CD4-positive, alpha-beta T cell treated with Interleukin-6 for 4 hours (primary cell): ENCODE measurements around the gene TCF12.

Source experiments
- DNase-seq: peaks from one replicate; pipeline ENCODE4 v3.0.0-alpha.2; 2020; ENCODE audit warnings: mixed read lengths

TCF12 gene

DNA sequence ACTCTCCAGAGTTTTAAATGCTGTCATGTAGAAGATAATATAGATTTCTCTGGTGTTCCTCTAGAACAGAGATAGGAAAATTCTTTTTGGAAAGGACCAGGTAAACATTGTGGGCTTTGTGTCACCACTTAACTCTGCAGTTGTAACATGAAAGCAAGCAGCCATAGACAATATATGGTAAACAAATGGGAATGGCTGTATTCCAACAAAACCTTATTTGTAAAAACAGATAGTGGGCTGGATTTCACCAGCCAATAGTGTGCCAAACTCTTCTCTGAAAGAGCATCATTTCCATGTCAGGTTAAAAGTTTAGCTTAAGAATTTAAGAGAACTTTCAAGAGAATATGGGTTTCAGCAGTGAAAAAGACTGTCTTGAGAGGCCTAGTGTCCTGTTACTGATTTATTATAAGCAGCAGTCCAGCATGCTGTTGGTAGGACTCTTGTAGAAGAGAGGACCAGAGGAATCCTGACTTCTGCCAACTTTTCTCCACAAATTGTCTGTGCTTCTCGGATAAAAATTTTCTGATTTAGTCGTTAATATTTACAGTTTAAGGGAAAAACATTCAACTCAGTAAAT lies 107.7 kb downstream of the TCF12 start:
- no peak for DNase-seq

DNA sequence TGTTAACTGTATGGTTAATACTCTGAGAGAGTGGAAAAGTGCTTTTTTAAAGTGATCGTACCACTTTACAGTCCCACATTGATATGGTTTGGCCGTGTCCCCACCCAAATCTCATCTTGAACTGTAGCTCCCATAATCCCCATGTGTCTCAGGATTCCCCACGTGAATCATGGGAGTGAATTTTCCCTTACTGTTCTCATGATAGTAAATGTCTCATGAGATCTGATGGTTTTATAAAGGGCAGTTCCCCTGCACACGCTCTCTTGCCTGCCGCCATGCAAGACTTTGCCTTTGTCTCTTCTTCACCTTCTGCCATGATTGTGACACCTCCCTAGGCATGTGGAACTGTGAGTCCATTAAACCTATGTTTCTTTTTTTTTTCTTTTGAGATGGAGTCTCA lies 109.2 kb downstream of the TCF12 start:
- no peak for DNase-seq

DNA sequence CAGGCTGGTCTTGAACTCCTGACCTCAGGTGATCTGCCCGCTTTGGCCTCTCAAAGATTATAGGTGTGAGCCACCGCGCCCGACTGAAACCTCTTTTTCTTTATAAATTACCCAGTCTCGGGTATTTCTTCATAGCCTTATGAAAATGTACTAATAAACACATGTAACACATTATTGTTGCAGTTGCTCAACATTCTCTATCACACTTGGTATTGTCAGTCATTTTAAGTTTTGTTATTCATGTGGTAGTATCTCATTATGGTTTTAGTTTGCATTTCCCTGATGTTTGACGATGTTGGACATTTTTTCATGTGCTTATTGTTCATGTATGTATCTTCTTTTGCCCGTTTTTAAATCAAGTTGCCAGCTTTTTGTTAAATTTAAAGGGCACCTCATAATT lies 109.7 kb downstream of the TCF12 start:
- DNase-seq: no peak

DNA sequence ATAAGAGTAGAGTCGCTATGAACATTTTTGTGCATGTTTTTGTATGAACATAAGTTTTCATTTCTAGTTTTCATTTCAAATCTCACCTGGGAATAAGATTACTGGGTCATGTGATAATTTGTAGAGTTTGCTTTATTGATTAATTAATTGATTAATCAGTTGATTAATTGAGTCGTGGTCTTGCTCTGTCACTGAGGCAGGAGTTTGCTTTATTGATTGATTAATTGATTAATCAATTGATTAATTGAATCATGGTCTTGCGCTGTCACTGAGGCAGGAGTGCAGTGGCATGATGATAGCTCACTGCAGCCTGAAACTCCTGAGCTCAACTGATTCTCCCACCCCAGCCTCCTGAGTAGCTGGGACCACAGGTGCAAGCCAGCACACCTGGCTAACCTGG lies 111.6 kb downstream of the TCF12 start:
- no peak for DNase-seq

DNA sequence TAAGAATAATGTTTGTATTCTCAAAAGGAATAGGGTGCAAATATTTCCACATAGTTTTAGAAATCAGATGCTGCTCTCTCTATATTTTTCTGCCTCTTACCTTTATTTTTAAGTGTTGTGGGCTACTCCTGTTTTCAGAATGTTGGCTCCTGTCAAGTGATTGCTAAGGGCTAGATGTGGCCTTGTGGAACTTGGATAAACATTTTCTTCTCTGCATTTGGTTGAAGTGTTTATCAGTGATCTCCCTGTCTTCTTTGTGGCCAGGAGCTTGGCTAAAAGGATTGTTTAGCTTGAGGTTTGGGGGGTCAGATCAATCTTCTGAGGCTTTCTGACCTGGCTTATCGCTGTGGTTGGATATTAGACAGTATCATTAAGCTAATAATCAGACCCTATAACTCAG lies 112.6 kb downstream of the TCF12 start:
- no peak for DNase-seq

DNA sequence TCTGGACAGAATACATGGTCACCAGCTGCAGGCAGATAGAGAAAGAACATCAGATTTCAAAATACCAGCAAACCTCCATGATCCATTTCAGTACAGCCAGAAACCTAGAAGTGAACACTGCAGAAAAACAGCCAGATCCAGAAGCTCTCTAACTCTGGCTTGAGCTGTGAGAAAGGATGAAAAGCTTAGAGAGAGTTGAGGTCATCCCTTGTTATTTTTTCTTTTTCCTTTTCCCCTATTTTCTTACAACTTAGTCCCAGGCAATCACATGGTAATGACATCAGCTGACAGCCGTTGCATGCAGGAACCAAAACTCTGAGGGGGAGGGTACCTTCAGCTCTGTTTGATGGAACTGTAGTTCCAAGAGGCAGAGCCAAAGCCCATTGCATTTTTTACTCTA lies 113.2 kb downstream of the TCF12 start:
- DNase-seq: no peak

DNA sequence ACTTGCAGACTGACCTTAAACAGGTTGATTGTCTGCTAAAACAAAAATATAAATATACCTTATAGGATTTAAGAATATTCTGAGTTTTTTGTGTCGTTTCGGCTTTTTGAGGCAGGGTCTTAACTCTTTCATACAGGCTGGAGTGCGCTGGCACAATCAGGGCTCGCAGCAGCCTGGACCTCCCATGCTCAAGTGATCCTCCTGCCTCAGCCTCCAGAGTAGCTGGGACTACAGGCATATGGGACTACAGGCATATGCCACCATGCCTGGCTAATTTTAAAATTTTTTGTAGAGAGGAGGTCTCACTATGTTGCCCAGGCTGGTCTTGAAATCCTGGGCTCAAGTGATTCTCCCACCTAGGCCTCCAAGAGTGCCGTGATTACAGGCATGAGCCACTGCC lies 113.9 kb downstream of the TCF12 start:
- DNase-seq: no peak

DNA sequence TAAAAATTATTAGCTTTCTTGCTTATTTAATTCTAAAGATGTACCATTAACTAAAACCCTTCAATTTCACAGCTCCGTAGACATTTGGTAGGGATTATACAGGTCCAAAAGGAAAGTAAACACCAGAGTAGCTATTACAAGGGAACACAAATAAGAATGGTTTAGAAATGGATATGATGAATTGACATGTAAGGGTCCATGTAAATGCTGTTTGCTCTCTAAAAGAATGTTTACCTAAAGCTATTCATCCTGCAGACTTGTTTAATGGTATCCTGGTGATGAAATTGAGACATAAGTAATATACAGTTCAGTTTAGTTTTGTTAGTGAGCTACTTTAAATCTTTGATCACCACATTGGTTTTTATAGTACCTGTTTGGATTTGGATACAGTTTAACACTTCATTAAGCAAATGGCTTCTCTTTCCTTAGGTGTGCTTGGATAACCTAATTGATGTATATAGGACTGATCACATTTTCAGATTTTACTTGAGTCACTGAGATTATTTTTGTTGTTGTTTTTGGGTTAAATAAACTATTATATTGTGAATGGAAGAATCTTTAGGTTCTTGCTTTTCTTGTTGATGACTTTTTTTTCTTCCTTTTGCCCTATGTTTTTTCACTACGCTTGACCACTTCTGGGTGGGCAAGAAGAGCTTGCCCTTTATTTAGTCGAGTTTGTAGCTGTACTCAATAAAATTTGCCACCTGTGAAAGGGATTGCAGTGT lies 115.4 kb downstream of the TCF12 start:
- no peak for DNase-seq

DNA sequence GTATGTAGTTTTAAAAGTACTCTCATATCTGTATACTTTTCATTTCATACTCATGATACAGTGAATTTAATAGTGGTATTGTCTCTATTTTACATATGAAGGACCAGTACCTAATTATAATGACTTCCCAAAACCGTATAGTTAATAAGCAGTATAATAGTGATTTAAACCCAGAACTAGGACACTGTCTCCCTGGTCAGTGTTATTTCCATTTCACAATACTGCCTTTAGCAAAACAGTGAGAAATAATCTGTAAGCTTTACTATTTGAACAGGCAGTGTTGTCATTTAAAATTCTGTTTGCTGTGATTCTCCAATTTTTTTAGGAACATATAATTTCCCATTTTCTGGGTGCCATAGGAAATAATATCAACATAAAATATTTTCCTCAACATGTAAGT lies 116.2 kb downstream of the TCF12 start:
- DNase-seq: no peak

DNA sequence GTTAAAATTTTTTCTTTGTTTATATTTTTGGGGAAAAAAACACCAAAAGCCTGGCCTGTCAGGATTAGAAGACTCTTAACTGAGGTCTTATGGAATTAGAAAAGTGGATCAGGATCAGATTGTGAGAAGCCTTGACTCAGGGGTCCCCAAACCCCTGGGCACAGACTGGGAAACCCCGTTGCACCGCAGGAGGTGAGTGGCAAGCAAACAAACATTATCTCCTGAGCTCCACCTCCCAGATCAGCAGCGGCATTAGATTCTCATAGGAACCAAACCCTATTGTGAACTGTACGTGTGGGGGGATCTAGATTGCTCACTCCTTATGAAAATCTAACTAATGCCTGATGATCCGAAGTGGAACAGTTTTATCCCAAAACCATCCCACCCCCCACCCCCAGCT lies 117.2 kb downstream of the TCF12 start:
- DNase-seq: no peak

DNA sequence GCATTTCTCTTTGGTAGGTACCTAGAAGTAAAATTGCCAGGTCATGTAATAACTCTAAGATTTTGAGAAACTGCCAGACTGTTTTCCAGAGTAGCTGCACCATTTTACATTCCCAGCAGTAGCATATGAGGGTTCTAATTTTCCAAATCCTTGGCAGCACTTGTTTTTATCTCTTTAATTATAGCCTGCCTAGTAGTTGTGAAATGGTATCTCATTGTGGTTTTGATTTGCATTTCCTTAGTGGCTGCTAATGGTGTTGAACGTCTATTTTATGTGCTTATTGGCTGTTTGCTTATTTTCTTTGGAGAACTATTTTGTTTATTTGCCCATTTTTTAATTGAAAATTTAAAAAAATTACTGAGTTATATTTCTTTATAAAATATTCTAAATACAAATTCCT lies 117.9 kb downstream of the TCF12 start:
- no peak for DNase-seq

DNA sequence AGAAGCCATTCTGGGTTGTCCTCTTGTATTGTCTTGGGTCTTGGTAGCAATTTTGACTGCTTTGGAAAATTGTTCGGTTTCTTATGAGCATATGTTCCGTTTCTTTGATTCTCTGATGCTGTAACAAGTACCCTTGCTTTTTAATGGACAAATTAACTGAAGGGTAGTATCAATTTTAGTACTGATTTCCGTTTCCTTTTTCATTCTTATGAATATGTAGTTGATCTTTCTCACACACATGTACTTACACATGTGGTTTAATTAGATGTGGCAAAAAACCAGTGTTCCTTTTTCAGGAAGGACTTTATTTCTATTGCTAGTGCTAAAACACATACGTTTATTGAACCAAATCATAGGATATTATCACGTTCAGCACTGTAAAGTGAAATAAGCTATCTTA lies 119.1 kb downstream of the TCF12 start:
- no peak for DNase-seq

DNA sequence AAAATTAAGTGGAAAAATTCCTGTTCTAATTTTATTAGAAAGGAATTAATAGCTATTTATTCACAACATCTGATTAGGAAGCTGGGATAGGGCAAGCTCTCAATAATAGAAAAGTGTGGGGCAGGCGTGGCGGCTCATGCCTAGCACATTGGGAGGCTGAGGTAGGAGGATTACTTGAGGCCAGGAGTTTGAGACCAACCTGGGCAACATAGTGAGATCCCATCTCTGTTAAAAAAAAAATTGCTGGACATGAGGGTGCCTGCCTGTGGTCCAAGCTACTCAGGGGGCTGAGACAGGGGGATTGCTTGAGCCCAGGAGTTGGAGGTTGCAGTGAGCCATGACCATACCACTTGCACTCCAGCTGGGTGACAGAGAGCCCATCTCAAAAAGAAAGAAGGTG lies 119.6 kb downstream of the TCF12 start:
- no peak for DNase-seq

DNA sequence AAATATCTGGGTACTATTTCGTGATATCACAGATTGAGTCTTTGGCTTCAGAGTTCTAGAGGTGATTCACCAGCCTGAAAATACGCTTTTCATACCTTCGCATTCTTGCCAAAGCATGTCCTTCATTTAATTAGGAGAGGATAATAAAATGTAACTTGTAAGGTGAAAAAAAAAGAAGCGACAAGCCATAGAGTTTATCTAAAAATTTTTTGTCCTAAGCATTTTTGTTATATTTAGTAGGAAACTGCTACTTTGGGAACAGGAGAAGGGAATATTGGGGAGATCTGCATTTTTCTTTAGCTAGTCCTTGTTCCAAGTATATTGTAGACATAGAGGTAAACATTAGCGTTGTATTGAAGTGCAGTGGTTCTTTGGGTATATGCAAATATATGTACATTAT lies 120.1 kb downstream of the TCF12 start:
- no peak for DNase-seq

DNA sequence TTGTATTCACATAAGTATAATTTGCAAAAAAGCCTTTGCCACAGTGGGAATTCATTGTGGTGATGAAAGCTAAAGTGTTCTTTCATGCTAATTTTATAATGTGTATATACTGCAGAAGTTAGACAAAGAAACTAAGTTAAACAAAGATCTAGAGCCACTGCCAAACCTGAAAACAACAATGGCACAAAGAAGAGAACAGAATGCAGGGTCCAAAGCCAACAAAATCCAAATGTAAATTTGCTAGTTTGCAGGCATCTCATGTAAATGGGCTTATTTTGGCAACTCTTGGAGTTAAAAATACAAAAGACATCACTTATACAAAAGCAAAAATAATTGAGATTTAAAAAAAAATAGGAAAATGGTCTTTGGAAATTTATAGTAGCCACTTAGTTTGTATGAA lies 123.0 kb downstream of the TCF12 start:
- DNase-seq: no peak

DNA sequence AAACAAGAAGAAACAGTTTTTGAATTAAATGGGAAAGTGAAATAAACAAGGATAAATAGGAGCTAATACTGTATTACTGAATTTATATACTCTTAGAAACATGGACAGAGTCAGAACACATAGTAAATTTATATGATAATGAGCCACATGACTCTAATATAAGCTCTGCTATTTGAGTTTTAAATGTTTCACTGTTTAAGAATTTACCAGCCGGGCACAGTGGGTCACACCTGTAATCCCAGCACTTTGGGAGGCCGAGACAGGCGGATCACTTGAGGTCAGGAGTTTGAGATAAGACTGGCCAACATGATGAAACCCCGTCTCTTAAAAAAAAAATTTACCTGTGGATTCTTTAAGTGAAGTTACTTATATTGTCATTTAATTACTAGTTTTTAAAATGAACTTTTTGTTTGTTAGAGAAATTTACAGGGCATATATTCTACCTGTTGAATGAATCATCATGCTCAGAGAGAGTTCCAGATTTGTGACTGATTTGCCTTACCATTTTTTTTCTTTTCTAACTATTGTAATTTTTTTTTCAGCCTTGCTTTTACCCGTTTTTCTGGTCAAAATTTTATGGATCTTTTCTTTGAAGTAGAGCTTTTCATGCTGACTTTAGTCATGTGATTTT lies 125.7 kb downstream of the TCF12 start:
- DNase-seq: no peak

DNA sequence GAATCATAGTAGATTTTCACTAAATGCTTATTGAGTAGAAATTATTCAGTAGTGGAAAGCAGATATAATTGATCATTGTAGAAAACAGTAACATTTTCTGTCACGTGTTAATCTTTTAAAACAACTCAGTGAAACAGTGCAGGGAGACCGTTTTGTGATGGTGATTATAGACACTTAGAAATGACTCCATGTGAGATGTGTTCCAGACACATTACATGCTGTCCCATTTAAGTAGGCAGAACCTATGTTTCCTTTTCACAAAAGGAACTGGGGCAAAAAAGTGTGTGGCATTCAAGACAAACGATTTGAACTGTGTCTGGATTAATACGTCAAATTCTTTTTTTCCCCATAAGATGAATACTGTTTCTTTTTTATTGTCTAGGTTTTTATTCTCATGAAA lies 126.5 kb downstream of the TCF12 start:
- DNase-seq: no peak

DNA sequence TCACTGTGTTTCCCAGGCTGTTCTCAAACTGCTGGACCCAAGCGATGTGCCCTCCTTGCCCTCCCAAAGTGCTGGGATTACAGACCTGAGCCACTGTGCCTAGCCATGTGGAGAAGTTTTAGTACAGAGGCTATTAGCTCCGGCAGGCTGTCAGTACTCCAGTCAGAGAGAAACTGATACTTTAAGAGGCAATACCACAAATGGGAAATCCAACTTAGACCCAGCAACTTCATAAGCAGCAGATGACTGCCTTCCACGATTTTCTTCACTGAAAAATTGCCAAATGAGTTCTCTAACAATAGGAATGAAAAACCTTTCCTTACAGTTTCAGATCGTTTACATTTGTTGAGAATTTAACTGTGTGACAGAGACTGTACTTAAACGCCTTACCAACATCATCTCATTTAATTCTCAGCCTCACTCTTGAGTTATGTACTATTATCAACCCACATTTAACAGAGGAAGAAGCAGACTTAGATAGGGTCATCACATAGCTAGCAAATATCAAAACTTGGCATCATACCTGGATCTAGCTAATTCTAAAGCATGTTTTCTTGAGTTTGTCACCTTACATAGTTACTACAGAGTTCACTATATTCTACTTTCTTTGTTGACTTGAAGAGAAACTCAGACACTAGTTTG lies 127.4 kb downstream of the TCF12 start:
- DNase-seq: no peak

DNA sequence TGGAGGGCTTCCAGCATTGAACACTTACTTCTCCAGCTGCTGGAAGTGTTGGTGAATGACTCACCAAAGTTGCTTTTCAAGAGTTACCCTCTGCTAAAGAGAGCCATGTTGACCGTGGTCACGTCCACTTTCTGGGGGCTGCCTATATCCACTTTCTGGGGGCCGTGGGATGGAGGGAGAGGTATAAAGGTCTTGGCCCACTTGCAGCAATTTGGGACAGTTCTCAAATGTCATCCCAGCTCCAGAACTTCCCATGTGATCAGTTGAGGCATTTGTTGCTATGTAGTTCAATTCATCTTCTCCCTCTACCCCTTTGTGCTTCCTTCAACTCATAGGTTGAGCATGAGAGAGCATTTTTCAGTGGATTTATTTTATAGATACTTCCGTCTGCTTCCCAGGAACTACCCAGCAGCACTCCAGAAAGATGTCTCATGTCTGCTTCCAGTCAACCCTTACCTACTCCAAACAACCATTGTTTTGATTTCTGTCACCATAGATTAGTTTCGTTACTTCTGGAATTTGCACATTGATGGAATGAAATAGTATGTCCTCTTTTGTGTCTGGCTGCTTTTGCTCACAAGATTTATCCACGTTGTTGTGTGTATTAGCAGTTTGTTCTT lies 130.6 kb downstream of the TCF12 start:
- no peak for DNase-seq

DNA sequence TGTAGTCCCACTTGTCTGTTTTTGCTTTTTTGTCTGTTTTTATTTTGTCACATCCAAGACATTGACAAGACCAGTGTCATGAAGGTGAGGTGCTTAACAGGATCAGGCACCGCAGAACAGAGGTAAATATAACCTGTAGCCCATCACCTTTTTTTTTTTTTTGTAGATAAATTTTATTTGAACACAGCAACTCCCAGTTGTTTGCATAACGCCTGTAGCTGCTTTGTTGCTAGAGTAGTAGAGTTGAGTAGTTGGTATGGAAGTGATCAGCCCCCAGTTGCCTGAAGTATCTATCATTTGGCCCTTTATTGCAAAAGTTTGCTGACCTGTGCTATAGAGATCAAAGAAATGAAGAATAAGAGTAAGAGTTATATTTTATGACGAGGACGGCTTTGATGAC lies 135.0 kb downstream of the TCF12 start:
- no peak for DNase-seq

DNA sequence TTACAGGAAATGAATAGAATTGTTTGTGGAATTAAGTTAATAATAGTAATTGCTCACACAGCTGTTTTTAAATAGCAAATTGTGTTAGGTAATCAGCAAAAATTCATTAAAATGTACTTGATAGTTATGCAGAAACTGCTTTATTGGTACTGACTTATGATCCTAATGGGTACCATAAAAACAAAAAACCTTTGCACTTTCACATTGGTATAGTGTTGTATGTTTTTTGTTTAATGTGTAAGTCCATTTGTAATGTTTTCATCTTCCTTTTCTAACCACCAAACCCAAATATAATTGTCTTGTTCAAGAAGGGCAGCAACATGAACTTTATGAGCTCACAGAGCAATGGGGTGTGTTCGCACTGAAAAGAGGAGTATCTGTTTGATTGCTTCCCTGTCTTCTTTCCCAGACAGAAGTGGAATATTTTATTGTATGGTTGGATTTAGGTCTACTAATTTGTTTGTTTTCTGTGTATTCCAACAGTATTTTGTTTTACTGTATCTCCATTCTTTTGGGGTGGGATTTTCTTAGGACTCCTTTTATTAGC lies 135.8 kb downstream of the TCF12 start:
- no peak for DNase-seq

DNA sequence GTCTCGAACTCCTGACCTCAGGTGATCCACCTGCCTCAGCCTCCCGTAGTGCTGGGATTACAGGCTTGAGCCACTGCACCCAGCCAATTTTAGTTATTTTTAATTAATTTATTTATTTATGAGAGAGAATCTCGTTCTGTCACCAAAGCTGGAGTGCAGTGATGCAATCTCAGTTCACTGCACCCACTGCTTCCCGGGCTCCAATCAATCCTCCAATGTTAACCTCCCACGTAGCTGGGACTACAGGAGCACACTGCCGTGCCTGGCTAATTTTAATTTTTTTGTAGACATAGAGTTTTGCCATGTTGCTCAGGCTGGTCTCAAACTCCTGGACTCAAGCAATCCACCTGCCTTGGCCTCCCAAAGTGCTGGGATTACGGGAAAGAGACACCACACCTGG lies 137.9 kb downstream of the TCF12 start:
- no peak for DNase-seq

DNA sequence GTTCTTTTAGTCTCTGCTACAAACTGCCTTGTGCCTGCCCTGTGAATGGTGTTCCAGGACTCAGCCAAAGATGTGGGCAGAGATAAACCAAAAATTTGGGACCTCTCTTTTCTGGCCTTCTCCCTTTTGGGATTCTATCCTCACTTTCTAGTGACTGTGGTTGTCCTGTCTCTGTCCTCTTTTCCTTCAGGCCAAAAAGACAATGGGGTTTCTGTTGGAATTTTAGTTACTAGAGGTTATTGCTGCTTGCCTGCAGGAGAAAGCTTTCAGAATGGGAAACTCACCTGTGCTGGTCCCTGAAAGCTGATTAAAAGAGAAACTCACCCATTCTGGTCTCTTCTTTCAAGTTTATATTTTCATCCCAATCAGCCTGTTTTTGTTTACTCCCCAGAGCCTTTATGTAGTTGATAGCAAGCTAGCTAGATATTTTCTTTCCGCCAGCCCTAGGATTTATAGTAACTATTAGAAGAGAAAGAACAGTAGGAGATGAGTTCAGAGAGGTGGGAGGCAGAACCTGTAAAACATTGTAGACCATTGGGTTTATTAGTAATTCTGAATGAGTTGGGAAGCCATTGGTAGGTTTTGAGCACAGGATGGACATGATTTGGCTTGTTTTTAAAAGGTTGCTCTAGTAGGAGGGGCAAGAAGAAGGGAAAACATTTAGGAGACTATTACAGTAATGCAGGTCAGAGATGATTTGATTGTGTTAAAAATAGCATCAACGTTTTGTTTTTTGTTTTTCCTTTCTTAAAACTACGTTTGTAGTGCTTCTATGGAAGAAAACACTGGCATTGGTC lies 138.9 kb downstream of the TCF12 start:
- DNase-seq: no peak
